Activated gamma-delta T cell treated with anti-CD3 and anti-CD28 coated beads, Interleukin-2, amount 50 U/mL, for 16 hours (primary cell): Measurements from ENCODE around the gene TMEM252.

Experiments used
- DNase-seq: peaks from one replicate; pipeline ENCODE4 v3.0.0-alpha.2; 2020; ENCODE audit warnings: low read depth

TMEM252 gene

GRCh38 chr9:68497629-68498028, 43.1 kb downstream of the TMEM252 start:
- DNase-seq = no peak

DNA sequence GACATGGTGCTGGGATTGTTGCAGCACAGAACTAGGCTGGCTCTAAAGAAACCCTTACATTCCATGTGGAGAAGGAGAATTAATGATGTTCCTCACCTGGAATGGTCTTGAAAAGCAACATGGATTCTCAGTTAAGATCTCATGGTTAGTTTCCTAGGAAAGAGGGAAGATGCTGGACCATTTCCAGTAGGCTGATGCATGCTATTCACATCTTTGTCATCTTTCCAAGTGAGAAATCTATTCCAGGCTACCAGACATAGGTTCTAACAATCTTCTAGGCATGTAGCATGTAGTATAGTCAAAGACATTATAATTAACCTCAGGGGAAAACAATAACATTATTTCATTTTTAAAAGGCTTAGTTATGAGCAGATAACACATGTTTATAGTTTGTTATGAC, 44.3 kb downstream of the TMEM252 start:
- no peak for DNase-seq

GRCh38 chr9:68495247-68495646, 45.4 kb downstream of the TMEM252 start:
- no peak for DNase-seq

DNA sequence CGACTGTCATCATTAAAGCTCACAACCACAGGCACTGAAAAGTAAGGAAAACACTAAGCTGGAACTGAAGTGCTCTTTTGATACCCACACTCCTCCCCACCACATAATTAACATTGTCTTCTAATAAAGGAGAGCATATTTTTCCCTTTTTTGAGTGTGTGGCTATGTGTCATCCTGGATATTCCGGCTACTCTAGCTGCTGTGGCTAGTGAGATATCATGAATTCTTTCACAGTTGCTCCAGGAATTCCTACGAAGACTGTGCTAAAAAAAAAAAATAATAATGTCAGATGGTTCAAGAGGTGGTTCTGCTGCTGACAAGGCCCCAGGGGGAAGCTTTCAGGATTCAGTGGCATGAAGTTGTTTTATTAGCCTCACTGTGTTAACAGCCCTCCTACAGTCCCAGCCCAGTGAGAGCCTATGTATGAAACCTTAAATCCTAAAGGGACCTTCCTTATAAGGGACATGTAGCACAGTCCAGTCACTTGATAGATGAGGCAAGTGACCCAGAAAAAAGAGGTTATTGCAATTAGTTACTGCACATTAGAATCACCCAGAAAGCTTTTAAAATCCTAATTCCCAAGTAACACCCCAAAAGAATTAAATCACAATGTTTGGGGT, 46.6 kb downstream of the TMEM252 start:
- DNase-seq = no peak

DNA sequence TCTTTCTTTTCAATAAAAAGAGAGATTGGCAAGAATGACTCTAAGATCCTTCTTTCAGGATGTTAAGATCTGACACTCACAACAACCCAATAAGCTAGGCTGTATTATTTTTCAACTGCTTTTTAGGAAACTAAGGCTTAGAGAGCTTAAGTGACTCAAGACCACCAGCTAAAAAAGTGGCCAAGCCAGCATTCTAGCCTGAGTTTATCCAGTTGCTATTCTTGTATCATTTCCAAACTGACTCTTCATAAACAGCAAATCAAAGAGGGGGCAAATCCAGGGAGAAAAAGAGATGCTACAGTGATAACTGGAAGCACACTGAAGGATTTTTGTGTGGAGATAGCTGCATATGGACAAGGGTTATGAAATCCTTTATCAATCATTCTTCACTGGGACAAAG, 47.1 kb downstream of the TMEM252 start:
- DNase-seq = no peak

DNA sequence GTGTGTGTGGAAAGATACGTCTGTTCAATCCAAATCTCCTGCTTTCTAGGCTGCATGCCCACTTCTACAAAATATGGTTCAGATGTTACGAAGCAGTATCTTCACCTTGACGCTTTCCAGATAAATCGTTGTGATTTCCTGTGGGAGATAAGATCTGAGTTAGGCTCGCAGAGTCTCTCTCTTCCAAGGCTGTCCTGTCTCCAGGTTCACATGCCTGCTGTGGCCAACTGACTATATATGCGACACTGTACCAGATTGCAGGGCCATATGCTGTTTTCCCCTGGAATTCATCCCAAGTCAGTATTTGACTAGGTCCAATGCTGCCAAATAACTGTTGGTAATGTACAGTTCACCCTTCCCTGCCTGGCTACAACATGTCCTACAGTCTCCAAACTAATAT, 47.9 kb downstream of the TMEM252 start:
- DNase-seq = no peak

DNA sequence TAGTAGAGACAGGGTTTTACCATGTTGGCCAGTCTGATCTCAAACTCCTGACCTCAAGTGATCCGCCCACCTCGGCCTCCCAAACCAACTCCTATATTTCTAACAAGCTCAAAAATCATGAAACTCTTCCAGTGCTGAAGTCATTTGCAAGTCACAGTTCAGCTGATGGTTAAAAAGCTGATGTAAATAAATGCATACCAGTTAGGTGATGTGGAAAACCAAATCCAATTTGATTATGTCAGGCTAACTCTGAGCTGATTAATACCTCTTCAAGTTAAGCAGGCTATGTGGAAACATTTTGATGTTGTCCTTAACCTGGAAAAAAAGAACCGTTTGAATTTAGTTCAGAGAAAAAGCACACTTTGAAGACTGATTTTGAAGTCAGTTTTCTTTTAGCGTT, 51.0 kb downstream of the TMEM252 start:
- DNase-seq = no peak

GRCh38 chr9:68488126-68488525, 52.6 kb downstream of the TMEM252 start:
- no peak for DNase-seq
